Naive thymus-derived CD4-positive, alpha-beta T cell (primary cell): ENCODE measurements around the gene OR2G3. TPM values are rescaled to one million over a fixed set of nuclear protein-coding genes. Genes with fewer than 3 reads are reported as not detected.

Source experiments
- ATAC-seq: fragments of 150-1000 bp; cut with Tn5 transposase; 2 replicates; pipeline ENCODE4 v1.10.0; 2021; ENCODE audit warnings: mild to moderate bottlenecking, moderate library complexity
- CTCF ChIA-PET: fragments of 350-600 bp; sonication (Branson Sonifier 250); formaldehyde crosslinking; loops from one replicate; lab custom pipeline; 2021; ENCODE audit warnings: antibody characterized with exemption; lab: Charles Lee
- POLR2A ChIA-PET: fragments of 350-600 bp; sonication (Branson Sonifier 250); formaldehyde crosslinking; loops from one replicate; lab custom pipeline; 2021; ENCODE audit warnings: antibody characterized with exemption, inconsistent platforms; lab: Charles Lee
- DNase-seq, 9 donors: peaks; one replicate each; pipeline versions ENCODE4 v3.0.0 to v3.0.0-alpha.2; 2020 to 2022; ENCODE audit warnings: mixed read lengths in 1 of 9
- H3K27ac ChIP-seq: one replicate; pipeline ENCODE4 v1.7.0; 2013; ENCODE audit warnings: mild to moderate bottlenecking, low read depth, low read length, moderate library complexity
- H3K27me3 ChIP-seq, 2 donors: one replicate each; pipeline ENCODE4 v1.7.0; 2013; ENCODE audit warnings: low read length in 2 of 2, mild to moderate bottlenecking in 2 of 2, moderate library complexity in 2 of 2; ENCODE audit not compliant: control insufficient read depth in 2 of 2, insufficient read depth in 2 of 2
- H3K36me3 ChIP-seq, 3 experiments: 1 replicate in 2 of 3; 2 replicates in 1 of 3; pipeline ENCODE4 v1.7.0; 2013; ENCODE audit warnings: low read length in 3 of 3, mild to moderate bottlenecking in 3 of 3, moderate library complexity in 1 of 3; ENCODE audit not compliant: insufficient read depth in 3 of 3, control insufficient read depth in 2 of 3
- H3K4me1 ChIP-seq, 2 donors: one replicate each; pipeline ENCODE4 v1.7.0; 2013; ENCODE audit warnings: low read length in 2 of 2, mild to moderate bottlenecking in 2 of 2, moderate library complexity in 1 of 2; ENCODE audit not compliant: control insufficient read depth in 2 of 2, insufficient read depth in 2 of 2
- H3K4me3 ChIP-seq: 2 replicates; pipeline ENCODE4 v1.7.0; 2013; ENCODE audit warnings: mild to moderate bottlenecking, low read length
- H3K9me3 ChIP-seq, 3 experiments: 1 replicate in 2 of 3; 2 replicates in 1 of 3; pipeline ENCODE4 v1.7.0; 2013; ENCODE audit warnings: low read length in 3 of 3; ENCODE audit not compliant: control insufficient read depth in 2 of 3
- H3K27ac Mint-ChIP-seq, 9 donors: one replicate each; pipeline ENCODE4 v1.8.0; 2020 to 2022; ENCODE audit warnings: mixed read lengths in 9 of 9, mild to moderate bottlenecking in 8 of 9, moderate library complexity in 5 of 9, inconsistent platforms in 2 of 9
- H3K27me3 Mint-ChIP-seq, 5 donors: one replicate each; pipeline ENCODE4 v1.8.0; 2021 to 2022; ENCODE audit warnings: mixed read lengths in 5 of 5, mild to moderate bottlenecking in 1 of 5
- H3K36me3 Mint-ChIP-seq, 5 donors: one replicate each; pipeline ENCODE4 v1.8.0; 2020 to 2022; ENCODE audit warnings: mixed read lengths in 5 of 5, mild to moderate bottlenecking in 3 of 5, inconsistent platforms in 1 of 5
- H3K4me1 Mint-ChIP-seq, 7 donors: one replicate each; pipeline ENCODE4 v1.8.0; 2020 to 2022; ENCODE audit warnings: mixed read lengths in 7 of 7, mild to moderate bottlenecking in 3 of 7, inconsistent platforms in 1 of 7
- H3K4me3 Mint-ChIP-seq, 10 donors: one replicate each; pipeline ENCODE4 v1.8.0; 2020 to 2022; ENCODE audit warnings: mild to moderate bottlenecking in 10 of 10, mixed read lengths in 10 of 10, moderate library complexity in 6 of 10, inconsistent platforms in 2 of 10
- H3K9me3 Mint-ChIP-seq, 11 donors: one replicate each; pipeline ENCODE4 v1.8.0; 2020 to 2022; ENCODE audit warnings: mixed read lengths in 11 of 11, mild to moderate bottlenecking in 4 of 11, inconsistent platforms in 1 of 11, moderate library complexity in 1 of 11
- intact Hi-C, 2 donors: fragments of 100-400 bp; cut with micrococcal nuclease; formaldehyde crosslinking; loops; one replicate each; pipeline ENCODE4 v1.15.1; 2023
- polyA plus RNA-seq, 2 donors: library from polyadenylated mRNA; unstranded; fragments of 300-500 nt; fragmentation: Illumina TruSeq; gene quantifications; one replicate each; pipeline ENCODE4 v1.2.3, GENCODE V29; 2021
- total RNA-seq, 6 experiments: library from RNA in 5 of 6; stranded (reverse) in 5 of 6; gene quantifications; 1 replicate in 5 of 6; 2 replicates in 1 of 6; pipeline ENCODE4 v1.2.3 and lab custom pipeline; 2021 to 2026

Gene OR2G3
- not detected for total RNA-seq
- polyA plus RNA-seq, result not detected
- not detected for total RNA-seq (lab: John Stamatoyannopoulos, UW)

- H3K27me3 ChIP-seq, result no peaks in the 10 kb centered on the region
- H3K4me3 ChIP-seq, result no peak within 1 kb of the TSS
- intact Hi-C loops, result no loop called here
- Mint-ChIP-seq H3K4me1 (no peaks in the 10 kb centered on the region), H3K4me3 (no peak within 1 kb of the TSS), H3K36me3 (peaks cover 0 to 4% (median 0%) of the 10 kb centered on the region in 5 donors), H3K27me3 (peaks cover 0 to 40% (median 20%) of the 10 kb centered on the region in 5 donors), H3K9me3 (peaks cover 0 to 9% (median 4%) of the 10 kb centered on the region in 11 donors), H3K27ac (no peak within 1 kb of the TSS)
- DNase-seq, result no peak
- no peak within 1 kb of the TSS for H3K27ac ChIP-seq
- no peak for ATAC-seq
- POLR2A ChIA-PET, result no interaction called here
- no peaks in the 10 kb centered on the region for H3K9me3 ChIP-seq
- no peaks in the 10 kb centered on the region for H3K36me3 ChIP-seq
- CTCF ChIA-PET, result no interaction called here
- no peaks in the 10 kb centered on the region for H3K4me1 ChIP-seq
These were observed at the start of gene OR2G3 for GRCh38 chr1:247605286-247605685. Gene OR2G3 (plus strand): TSS chr1:247605586. CDS start chr1:247605586, 0 bp downstream.

DNA sequence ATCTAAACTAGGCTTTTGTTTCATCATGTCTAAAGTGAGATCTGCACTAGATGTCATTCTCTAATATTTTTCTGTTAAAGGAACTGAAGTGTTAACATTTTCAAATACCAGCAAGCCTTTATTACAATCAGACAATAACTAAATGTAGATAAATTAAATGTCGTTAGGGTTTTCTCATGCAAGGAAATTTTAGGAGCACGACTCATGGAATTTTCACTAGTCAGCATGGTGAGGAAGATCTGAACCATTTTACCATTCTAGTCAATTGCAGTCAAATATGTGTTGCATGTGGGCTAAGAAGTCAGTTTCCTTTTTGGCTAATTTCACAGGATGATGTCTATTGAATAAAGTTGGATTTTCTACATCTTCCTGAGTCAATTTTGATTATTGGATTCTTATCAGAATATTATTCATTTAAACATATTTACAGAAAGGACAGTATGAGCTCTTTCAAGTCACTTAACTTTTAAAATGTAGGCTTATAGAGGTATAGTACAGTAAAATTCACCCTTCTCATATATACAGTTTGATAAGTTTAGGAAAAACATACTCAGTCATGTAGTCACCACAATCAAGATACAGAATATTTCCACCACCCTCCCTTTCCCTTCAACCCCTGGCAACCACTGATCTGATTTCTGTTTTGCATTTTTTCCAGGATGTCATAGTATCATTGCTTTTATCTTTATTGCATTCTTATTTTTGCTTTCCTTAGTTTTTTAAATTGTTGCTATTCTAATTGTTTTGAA lies 47.3 kb upstream of the OR2G3 start:
- Histone ChIP-seq H3K27ac (no peak overlapping the region), H3K4me1 (no peaks in the 10 kb centered on the region), H3K27me3 (no peaks in the 10 kb centered on the region), H3K9me3 (no peaks in the 10 kb centered on the region), H3K4me3 (no peak overlapping the region), H3K36me3 (no peaks in the 10 kb centered on the region)
- Mint-ChIP-seq H3K36me3 (no peaks in the 10 kb centered on the region), H3K4me1 (peaks cover 0 to 3% (median 0%) of the 10 kb centered on the region in 7 donors), H3K27ac (no peak overlapping the region), H3K4me3 (no peak overlapping the region), H3K9me3 (no peaks in the 10 kb centered on the region), H3K27me3 (peaks cover 0 to 9% (median 4%) of the 10 kb centered on the region in 5 donors)
- intact Hi-C loops, result no loop called here
- POLR2A ChIA-PET, result interaction anchor here (0.6 kb wide), 1 partner anchor 486 kb away, joined by 3 read pairs; no protein-coding TSS in a partner anchor
- CTCF ChIA-PET, result no interaction called here
- ATAC-seq (no peak), DNase-seq (no peak)

DNA sequence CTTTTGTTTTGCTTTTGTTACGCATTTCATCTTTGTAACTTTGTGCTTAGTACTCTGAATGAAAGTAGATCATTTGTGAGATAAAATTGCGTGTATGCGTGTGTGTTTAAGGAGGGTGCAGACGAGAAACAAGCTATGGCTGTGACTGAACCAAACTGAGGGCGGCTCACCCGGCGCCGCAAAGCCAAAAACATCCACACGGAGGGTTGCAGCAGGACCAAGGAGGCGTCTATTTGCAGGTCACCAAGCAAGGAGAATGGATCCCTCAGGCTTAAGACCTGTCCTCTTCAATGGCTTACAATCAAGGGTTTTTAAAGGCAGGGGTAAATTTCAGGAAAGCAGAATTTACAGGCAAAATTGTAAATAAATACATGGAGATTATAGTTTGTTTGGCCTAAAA lies 43.7 kb upstream of the OR2G3 start:
- Mint-ChIP-seq H3K4me3 (no peak overlapping the region), H3K27ac (no peak overlapping the region), H3K36me3 (no peaks in the 10 kb centered on the region), H3K4me1 (peaks cover 0 to 1% (median 0%) of the 10 kb centered on the region in 7 donors), H3K9me3 (no peaks in the 10 kb centered on the region), H3K27me3 (peaks cover 0 to 9% (median 4%) of the 10 kb centered on the region in 5 donors)
- POLR2A ChIA-PET, result no interaction called here
- Histone ChIP-seq H3K27ac (no peak overlapping the region), H3K9me3 (no peaks in the 10 kb centered on the region), H3K4me3 (no peak overlapping the region), H3K27me3 (no peaks in the 10 kb centered on the region), H3K4me1 (no peaks in the 10 kb centered on the region), H3K36me3 (no peaks in the 10 kb centered on the region)
- DNase-seq, result no peak
- CTCF ChIA-PET, result no interaction called here
- ATAC-seq, result no peak
- intact Hi-C loops, result no loop called here

DNA sequence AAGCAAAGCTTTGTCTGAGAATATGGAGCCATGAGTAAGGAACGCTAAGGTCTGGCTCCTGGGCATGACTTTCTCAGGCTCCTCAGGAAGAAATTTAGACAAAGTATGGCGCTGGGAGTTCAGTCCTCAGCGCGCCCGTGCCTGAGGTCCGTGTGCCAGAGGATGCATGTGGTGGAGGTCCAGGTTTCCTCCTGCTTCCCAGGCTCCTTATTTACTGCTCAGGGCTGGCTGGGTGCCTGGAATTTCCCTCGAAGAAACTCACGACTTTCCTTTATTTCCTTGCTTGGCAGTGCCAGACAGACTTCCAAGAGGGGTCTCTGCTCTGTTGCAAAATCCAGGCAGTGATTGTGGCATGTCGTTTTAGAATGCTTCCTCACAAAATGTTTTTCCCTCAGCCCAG lies 43.2 kb upstream of the OR2G3 start:
- Histone ChIP-seq H3K9me3 (no peaks in the 10 kb centered on the region), H3K4me1 (no peaks in the 10 kb centered on the region), H3K27ac (no peak overlapping the region), H3K36me3 (no peaks in the 10 kb centered on the region), H3K4me3 (no peak overlapping the region), H3K27me3 (no peaks in the 10 kb centered on the region)
- POLR2A ChIA-PET, result no interaction called here
- CTCF ChIA-PET, result no interaction called here
- Mint-ChIP-seq H3K27ac (no peak overlapping the region), H3K36me3 (no peaks in the 10 kb centered on the region), H3K27me3 (peaks cover 0 to 9% (median 4%) of the 10 kb centered on the region in 5 donors), H3K4me1 (no peaks in the 10 kb centered on the region), H3K9me3 (no peaks in the 10 kb centered on the region), H3K4me3 (no peak overlapping the region)
- DNase-seq (no peak), ATAC-seq (no peak)
- intact Hi-C loops, result no loop called here

DNA sequence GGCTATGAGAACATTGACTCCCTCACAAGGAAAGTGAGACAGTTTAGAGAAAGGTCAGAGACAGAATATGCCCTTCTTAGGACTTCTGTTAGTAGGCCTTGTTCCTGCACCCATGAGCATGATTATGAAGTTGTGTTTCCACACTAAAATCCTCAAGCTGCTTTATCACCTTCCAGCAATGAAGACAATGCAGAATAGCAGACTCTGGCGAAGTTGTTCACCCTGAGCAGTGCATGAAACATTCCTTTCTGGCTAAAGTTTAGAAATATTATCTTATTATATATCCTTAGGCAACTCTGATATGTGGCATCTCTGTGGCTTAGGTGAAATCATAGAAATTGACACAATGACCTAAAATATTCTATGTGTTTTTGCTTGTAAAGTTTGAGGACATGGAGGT lies 31.1 kb upstream of the OR2G3 start:
- Histone ChIP-seq H3K27ac (no peak overlapping the region), H3K9me3 (no peaks in the 10 kb centered on the region), H3K4me3 (no peak overlapping the region), H3K36me3 (no peaks in the 10 kb centered on the region), H3K4me1 (no peaks in the 10 kb centered on the region), H3K27me3 (no peaks in the 10 kb centered on the region)
- ATAC-seq (no peak), DNase-seq (no peak)
- H3K9me3 Mint-ChIP-seq, result peaks cover 0 to 18% (median 15%) of the 10 kb centered on the region in 11 donors
- intact Hi-C loops, result no loop called here
- H3K27me3 Mint-ChIP-seq, result peaks cover 0 to 34% (median 21%) of the 10 kb centered on the region in 5 donors
- no peak overlapping the region for H3K4me3 Mint-ChIP-seq
- H3K36me3 Mint-ChIP-seq, result peaks cover 0 to 17% (median 0%) of the 10 kb centered on the region in 5 donors
- ChIA-PET POLR2A (no interaction called here), CTCF (interaction anchor here (0.6 kb wide), 1 partner anchor 103 kb away, joined by 4 read pairs; no protein-coding TSS in a partner anchor)
- peaks cover 0 to 2% (median 0%) of the 10 kb centered on the region in 7 donors for H3K4me1 Mint-ChIP-seq
- no peak overlapping the region for H3K27ac Mint-ChIP-seq

DNA sequence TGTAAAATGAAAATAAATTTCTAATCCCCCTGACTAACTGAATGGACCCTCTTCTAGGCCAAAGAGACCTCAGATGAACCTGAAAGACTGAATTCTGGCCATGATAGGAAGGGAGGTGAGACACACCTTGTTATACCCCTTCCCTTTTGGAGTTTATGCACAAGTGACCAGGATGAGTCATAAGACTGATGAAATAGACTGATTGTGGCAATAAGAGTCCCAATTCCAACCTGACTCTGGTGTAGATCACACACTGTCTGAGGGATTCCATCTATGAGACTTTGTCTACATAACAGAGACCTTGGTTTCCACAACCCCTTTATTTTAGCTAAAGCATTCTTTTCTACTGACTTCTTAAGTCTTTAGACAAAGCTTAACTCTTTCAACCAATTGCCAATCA lies 30.7 kb upstream of the OR2G3 start:
- H3K36me3 Mint-ChIP-seq, result peaks cover 0 to 17% (median 0%) of the 10 kb centered on the region in 5 donors
- Histone ChIP-seq H3K36me3 (no peaks in the 10 kb centered on the region), H3K4me3 (no peak overlapping the region), H3K4me1 (no peaks in the 10 kb centered on the region), H3K27me3 (no peaks in the 10 kb centered on the region), H3K9me3 (no peaks in the 10 kb centered on the region), H3K27ac (no peak overlapping the region)
- ChIA-PET CTCF (no interaction called here), POLR2A (no interaction called here)
- intact Hi-C loops, result no loop called here
- H3K9me3 Mint-ChIP-seq, result peaks cover 0 to 17% (median 15%) of the 10 kb centered on the region in 11 donors
- H3K4me3 Mint-ChIP-seq, result no peak overlapping the region
- H3K27ac Mint-ChIP-seq, result no peak overlapping the region
- H3K4me1 Mint-ChIP-seq, result peaks cover 0 to 2% (median 0%) of the 10 kb centered on the region in 7 donors
- peaks cover 0 to 34% (median 21%) of the 10 kb centered on the region in 5 donors for H3K27me3 Mint-ChIP-seq
- ATAC-seq (no peak), DNase-seq (no peak)
